HEK293T (cell line): Measurements from ENCODE around the gene ATP5PD.
"Not testable (repeated sequence)": the region's sequence is repeated elsewhere in the genome, so short reads cannot be mapped to it uniquely, and the experiment has no call there.

Experiments used
- CTCF ChIA-PET: fragments of 350-600 bp; formaldehyde crosslinking; extraction: SDS; loops from one replicate; lab custom pipeline; 2021; ENCODE audit warnings: antibody characterized with exemption, inconsistent platforms; lab: Yijun Ruan, JAX
- POLR2A ChIA-PET: fragments of 350-600 bp; formaldehyde crosslinking; extraction: SDS; loops from one replicate; lab custom pipeline; 2020; ENCODE audit warnings: antibody characterized with exemption, inconsistent platforms; lab: Yijun Ruan, JAX
- DNase-seq: peaks from one replicate; pipeline ENCODE4 v3.0.0; 2012; ENCODE audit warnings: mixed read lengths; ENCODE audit errors: extremely low spot score
- ARNT ChIP-seq: fragments of 450-650 bp; IDR thresholded peaks from 2 replicates; pipeline ENCODE4 v1.6.1; 2017; ENCODE audit warnings: mild to moderate bottlenecking
- BHLHE40 ChIP-seq: fragments of 450-650 bp; IDR thresholded peaks from 2 replicates; pipeline ENCODE4 v1.6.1; 2016; ENCODE audit warnings: mild to moderate bottlenecking, moderate library complexity, borderline replicate concordance
- CTBP1 ChIP-seq: fragments of 450-650 bp; IDR thresholded peaks from 2 replicates; pipeline ENCODE4 v1.6.1; 2016; ENCODE audit warnings: borderline replicate concordance
- ELF4 ChIP-seq: fragments of 450-650 bp; IDR thresholded peaks from 2 replicates; pipeline ENCODE4 v1.6.1; 2017; ENCODE audit warnings: antibody characterized with exemption
- FOXA1 ChIP-seq: fragments of 450-650 bp; IDR thresholded peaks from 2 replicates; pipeline ENCODE4 v1.6.1; 2016; ENCODE audit warnings: mild to moderate bottlenecking
- FOXK2 ChIP-seq: fragments of 450-650 bp; IDR thresholded peaks from 2 replicates; pipeline ENCODE4 v1.6.1; 2016; ENCODE audit warnings: mild to moderate bottlenecking
- FOXM1 ChIP-seq: fragments of 450-650 bp; IDR thresholded peaks from 2 replicates; pipeline ENCODE4 v1.6.1; 2017; ENCODE audit warnings: mild to moderate bottlenecking, borderline replicate concordance
- HDGF ChIP-seq: fragments of 450-650 bp; IDR thresholded peaks from 2 replicates; pipeline ENCODE4 v1.6.1; 2017; ENCODE audit warnings: antibody characterized with exemption, borderline replicate concordance
- L3MBTL2 ChIP-seq: fragments of 450-650 bp; conservative IDR thresholded peaks from 2 replicates; pipeline ENCODE4 v1.6.1; 2016; ENCODE audit warnings: mild to moderate bottlenecking
- LEF1 ChIP-seq: fragments of 450-650 bp; IDR thresholded peaks from 2 replicates; pipeline ENCODE4 v1.6.1; 2017; ENCODE audit warnings: mild to moderate bottlenecking, borderline replicate concordance
- NFRKB ChIP-seq: fragments of 450-650 bp; IDR thresholded peaks from 2 replicates; pipeline ENCODE4 v1.6.1; 2016; ENCODE audit warnings: mild to moderate bottlenecking, moderate library complexity
- PKNOX1 ChIP-seq: fragments of 450-650 bp; IDR thresholded peaks from 2 replicates; pipeline ENCODE4 v1.6.1; 2016
- SP1 ChIP-seq: fragments of 450-650 bp; IDR thresholded peaks from 2 replicates; pipeline ENCODE4 v1.6.1; 2017
- SUZ12 ChIP-seq: fragments of 450-650 bp; IDR thresholded peaks from 2 replicates; pipeline ENCODE4 v1.6.1; 2016; ENCODE audit warnings: mild to moderate bottlenecking
- TARDBP ChIP-seq: fragments of 450-650 bp; IDR thresholded peaks from 2 replicates; pipeline ENCODE4 v1.6.1; 2016
- ZNF384 ChIP-seq: fragments of 450-650 bp; IDR thresholded peaks from 2 replicates; pipeline ENCODE4 v1.6.1; 2016

ATP5PD gene

GRCh38 chr17:75048249-75048878, 1.6 kb upstream of the ATP5PD start:
- DNase-seq = no peak
- CTCF ChIA-PET = interaction anchor here (0.9 kb wide), 1 partner anchor 12 kb away, joined by 4 read pairs; no protein-coding TSS in a partner anchor
- TF ChIP-seq FOXK2 = no peak
- no peak for TF ChIP-seq LEF1
- no peak for TF ChIP-seq FOXA1
- no peak for TF ChIP-seq ARNT
- TF ChIP-seq HDGF = no peak
- TF ChIP-seq SUZ12 = no peak
- no peak for TF ChIP-seq SP1
- TF ChIP-seq ZNF384 = no peak
- POLR2A ChIA-PET = interaction anchor here (0.8 to 3.5 kb wide), 8 partner anchors 13 to 223 kb away, joined by 3 to 31 read pairs (median 4); partner anchors contain the start of genes ARMC7, CDR2L, MIF4GD and MRPL58

- ChIA-PET CTCF (interaction anchor here (0.9 kb wide), 1 partner anchor 12 kb away, joined by 4 read pairs; no protein-coding TSS in a partner anchor), POLR2A (interaction anchor here (0.6 to 3.5 kb wide), 9 partner anchors 9 to 160 kb away, joined by 3 to 31 read pairs (median 4); partner anchors contain the start of genes CDR2L and MRPL58)
- DNase-seq = no peak
- TF ChIP-seq PKNOX1 = no peak
- TF ChIP-seq TARDBP = no peak
- no peak for TF ChIP-seq FOXK2
These were observed 779 bp upstream of the ATP5PD start for GRCh38 chr17:75047398-75048098.

GRCh38 chr17:75045946-75046406, 793 bp downstream of the ATP5PD start:
- CTCF ChIA-PET = interaction anchor here (0.7 kb wide), 1 partner anchor 117 kb away, joined by 3 read pairs; no protein-coding TSS in a partner anchor
- POLR2A ChIA-PET = interaction anchor here (0.5 to 3.5 kb wide), 6 partner anchors 10 to 68 kb away, joined by 3 to 31 read pairs (median 6); partner anchors contain the start of gene MRPL58
- not testable (repeated sequence) for DNase-seq

- ChIA-PET CTCF (no interaction called here), POLR2A (no interaction called here)
- DNase-seq = no peak
- TF ChIP-seq SP1 (no peak), L3MBTL2 (no peak), LEF1 (no peak), ZNF384 (no peak), ARNT (no peak), HDGF (no peak), FOXK2 (no peak), BHLHE40 (no peak), TARDBP (no peak), NFRKB (no peak), SUZ12 (no peak), FOXA1 (no peak), PKNOX1 (no peak), CTBP1 (no peak), ELF4 (no peak), FOXM1 (no peak)
These were observed 2.1 kb downstream of the ATP5PD start for GRCh38 chr17:75044716-75045115.

GRCh38 chr17:75043789-75044188, 3.0 kb downstream of the ATP5PD start:
- CTCF ChIA-PET = interaction anchor here (0.6 kb wide), 1 partner anchor 379 kb away, joined by 5 read pairs; no protein-coding TSS in a partner anchor
- DNase-seq, POLR2A ChIA-PET: not testable (repeated sequence)
- TF ChIP-seq ZNF384 = peak; percentile 64; the same call in 1 of the 2 replicates

- DNase-seq = no peak
- ChIA-PET CTCF (interaction anchor here (0.6 to 0.7 kb wide), 2 partner anchors 88 to 201 kb away, joined by 3 to 4 read pairs; no protein-coding TSS in a partner anchor), POLR2A (interaction anchor here (1.5 to 1.8 kb wide), 2 partner anchors 29 to 54 kb away, joined by 4 to 8 read pairs; partner anchors contain the start of genes CDR2L and MRPL58)
- TF ChIP-seq SP1 (no peak), ARNT (no peak), HDGF (no peak), FOXK2 (no peak), SUZ12 (no peak), FOXM1 (no peak), FOXA1 (no peak), LEF1 (no peak), TARDBP (no peak), ELF4 (no peak), PKNOX1 (no peak), L3MBTL2 (no peak)
These were observed 5.0 kb downstream of the ATP5PD start for GRCh38 chr17:75041656-75042280.
